NOMO-1 treated with dmso at 0.1 percent for 144 hours (cell line): ENCODE measurements around the gene SLC9A9.

Source experiments
- DNase-seq: peaks from one replicate; lab custom pipeline; 2025; ENCODE audit not compliant: unreplicated experiment; lab: John Stamatoyannopoulos, UW

SLC9A9 gene

DNA sequence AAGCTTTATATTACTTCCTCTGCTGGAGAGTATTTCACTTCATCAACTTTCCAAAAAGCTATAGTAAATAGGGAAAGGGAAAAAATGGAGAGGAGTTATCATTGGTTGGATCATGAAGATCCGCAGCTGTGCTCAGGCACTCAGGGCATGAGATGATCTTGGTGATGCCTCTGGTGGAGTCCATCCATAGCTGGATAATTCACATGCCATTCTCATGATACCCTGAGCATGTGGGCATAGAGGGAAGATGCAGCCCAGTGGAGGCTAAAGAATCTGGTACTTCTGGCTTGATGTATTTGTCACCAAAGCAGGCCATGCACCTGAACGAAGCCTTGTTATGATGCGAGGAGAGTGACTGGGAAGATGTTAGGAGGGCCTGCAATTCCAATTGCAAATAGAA, 578.5 kb downstream of the SLC9A9 start:
- no peak for DNase-seq

DNA sequence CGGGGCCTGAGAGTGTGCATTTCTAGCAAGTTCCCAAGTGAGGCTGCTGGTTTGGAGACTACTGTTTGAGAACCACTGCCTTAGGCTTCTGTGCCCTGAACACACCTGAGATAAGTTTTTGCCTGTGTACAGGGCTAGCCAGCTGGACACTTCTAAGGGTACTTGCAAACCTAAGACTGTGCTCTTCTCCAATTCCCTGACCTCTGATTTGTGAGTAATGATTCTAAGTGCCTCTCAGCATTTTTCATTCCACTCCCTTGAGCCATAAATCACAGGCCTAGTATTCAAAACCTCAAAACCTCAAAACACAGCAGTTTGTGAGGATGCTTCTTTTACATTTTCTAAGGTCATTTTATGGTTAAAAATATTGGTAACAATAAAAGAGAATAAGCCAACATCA, 580.3 kb downstream of the SLC9A9 start:
- no peak for DNase-seq

- DNase-seq, result no peak
These were observed 581.3 kb downstream of the SLC9A9 start for GRCh38 chr3:143266927-143267326.

DNA sequence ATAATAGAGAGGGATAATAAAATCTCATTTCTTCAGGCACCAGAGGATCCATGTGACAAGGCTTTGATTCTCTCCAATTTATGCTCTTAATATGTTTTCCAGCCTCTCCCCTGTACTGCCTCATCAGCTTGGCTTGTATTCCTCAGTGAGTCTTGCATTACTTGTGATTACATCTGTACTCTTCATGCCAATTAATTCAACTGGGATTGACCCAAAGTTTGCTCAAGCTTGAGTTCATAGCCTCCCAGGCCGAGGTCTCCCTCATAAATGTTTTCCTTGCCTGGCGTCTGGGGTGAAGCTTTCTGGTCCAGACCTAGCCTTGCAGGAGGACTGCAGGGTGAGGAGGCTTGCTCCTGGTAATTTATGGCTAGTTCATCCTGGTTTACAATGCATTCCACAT, 581.8 kb downstream of the SLC9A9 start:
- no peak for DNase-seq

DNA sequence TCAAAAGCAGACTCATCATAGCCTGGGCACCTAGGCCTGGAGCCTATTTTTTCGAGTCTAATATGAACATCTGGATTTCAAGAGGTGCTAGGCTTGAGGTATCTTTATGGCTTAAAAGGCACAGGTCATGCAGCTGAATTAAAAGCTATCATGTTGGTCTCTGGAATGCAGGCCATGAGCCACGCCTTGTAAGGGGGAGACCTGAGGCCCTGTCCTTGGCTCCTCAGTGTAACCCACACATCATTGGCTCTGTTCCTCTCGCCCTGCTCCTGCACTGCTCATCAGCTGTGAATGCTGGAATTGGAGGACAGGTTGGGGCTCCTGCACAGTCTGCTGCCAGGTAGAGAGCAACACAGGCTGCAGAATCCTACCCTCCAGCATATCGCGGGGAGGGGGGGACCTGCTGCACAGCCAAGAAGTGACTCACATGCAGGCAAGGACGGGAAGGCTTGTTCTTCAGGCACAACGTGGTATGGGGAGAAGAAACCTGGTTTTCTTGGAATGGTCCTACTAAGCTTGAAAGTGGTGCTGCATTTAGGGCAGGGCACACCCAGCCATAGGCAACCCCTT, 582.7 kb downstream of the SLC9A9 start:
- DNase-seq, result no peak

DNA sequence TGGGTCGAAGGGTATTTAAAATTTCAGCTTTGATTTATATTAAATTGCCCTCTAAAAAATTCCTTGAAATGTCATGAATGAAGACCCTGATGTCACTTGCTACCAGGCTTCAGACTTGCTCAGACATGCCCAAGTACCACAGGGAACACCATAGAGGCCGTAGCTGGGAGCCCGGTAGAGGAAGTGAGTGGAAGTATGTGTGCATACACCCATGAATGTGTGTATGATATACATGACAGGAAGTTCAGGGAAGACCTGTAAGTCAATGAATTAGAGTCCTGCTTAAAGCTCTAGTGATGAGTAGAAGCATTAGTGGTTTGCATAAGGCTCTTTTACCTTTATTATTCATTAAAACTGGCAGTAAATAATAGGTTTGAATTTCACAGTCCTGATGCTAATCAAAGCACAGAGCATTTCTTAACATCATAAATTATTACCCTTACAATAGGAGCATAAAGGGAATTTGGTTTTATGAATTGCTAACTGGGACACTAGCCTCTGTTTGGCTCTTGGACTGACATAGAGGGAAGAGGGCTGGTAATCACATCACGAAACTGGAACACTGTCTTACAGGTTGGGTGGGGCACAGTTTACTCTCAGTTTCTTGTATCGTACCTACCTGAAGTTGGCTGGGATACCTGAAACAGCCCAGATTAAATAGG, 584.3 kb downstream of the SLC9A9 start:
- DNase-seq, result no peak

GRCh38 chr3:143261848-143262247, 586.4 kb downstream of the SLC9A9 start:
- no peak for DNase-seq

DNA sequence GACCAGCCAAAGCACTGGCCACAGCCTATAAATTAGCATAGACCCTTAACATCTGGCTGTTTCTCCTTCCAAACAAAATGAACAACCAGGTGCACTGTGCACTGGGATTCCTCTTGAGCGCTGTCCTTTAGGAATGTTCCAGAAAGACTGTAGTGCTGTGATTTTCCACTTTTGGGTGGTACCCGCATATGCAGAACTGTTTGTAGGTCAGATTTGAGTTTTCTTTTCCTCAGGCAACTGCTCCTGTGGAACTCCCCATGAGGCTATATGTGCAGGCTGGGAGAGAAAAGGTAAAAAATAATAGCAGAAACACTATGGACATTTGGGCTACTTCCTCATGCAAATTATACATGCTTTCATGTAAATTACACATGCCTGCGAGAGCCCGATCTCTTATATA, 589.6 kb downstream of the SLC9A9 start:
- no peak for DNase-seq

GRCh38 chr3:143256416-143256815, 591.9 kb downstream of the SLC9A9 start:
- no peak for DNase-seq

- DNase-seq, result no peak
These were observed 592.5 kb downstream of the SLC9A9 start for GRCh38 chr3:143255739-143256138.

GRCh38 chr3:143252931-143253330, 595.3 kb downstream of the SLC9A9 start:
- DNase-seq, result no peak

GRCh38 chr3:143249014-143249413, 599.3 kb downstream of the SLC9A9 start:
- no peak for DNase-seq

DNA sequence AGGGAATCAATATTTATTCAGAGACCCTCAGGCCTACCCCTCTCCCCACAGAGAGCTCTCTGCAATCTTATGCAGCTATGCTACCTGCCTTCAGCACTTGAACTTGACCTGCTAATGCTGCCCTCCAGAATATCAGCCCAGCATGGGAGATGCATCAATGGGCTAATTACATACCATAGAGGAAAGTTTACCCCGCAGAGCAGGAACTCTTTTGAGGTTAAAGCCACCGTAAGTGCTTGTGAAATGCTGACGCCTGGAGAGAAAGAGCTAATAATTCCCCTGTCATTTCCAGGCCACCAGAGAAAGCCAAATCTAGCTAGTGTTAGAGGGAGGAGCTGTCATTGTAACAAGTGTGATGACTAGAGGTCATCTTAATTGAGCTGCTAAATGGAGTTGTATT, 601.2 kb downstream of the SLC9A9 start:
- no peak for DNase-seq

GRCh38 chr3:143245692-143246091, 602.6 kb downstream of the SLC9A9 start:
- no peak for DNase-seq

DNA sequence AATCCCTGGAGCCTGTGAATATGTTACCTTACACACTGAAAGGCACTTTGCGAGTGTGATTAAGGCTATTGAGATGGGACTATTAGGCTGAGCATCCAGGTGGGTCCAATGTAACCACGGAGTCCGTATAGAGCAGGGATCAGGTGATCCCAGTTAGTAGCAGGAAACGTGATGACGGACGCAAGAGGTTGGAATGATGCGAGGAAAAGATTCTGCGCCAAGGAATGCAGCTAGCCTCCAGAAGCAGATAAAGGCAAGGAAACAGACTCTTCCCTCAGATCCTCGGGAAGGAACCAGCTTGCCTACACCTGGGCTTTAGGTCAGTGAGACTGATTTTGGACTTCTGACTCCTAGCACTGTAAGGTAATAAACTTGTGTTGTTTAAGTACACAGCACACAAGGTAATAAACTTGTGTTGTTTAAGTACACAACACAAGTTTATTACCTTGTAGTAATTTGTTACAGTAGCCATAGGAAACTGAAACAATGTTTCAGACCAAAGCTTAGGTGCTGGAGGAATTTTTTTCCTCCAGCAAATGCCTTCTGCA, 603.7 kb downstream of the SLC9A9 start:
- DNase-seq, result no peak

DNA sequence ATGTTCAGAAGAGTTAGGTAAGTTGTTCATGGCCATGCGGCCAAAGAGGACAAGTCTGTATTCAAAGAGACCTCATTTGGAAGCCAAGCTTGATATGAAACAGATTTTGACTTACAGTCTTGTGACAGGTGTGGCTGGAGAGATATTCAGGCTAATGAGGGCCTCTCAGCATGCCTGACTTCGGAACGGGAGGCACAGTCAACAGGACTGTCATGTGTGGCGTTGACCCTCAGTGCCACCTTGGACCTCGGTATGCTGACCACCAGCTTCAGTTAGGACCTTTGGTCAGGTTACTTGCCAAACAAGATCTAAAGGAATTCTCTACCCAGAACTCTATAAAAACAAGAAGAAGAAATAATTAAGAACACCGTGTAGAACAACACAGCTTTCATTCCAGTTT, 604.6 kb downstream of the SLC9A9 start:
- DNase-seq, result no peak

- DNase-seq, result no peak
These were observed 605.6 kb downstream of the SLC9A9 start for GRCh38 chr3:143242691-143243090.

DNA sequence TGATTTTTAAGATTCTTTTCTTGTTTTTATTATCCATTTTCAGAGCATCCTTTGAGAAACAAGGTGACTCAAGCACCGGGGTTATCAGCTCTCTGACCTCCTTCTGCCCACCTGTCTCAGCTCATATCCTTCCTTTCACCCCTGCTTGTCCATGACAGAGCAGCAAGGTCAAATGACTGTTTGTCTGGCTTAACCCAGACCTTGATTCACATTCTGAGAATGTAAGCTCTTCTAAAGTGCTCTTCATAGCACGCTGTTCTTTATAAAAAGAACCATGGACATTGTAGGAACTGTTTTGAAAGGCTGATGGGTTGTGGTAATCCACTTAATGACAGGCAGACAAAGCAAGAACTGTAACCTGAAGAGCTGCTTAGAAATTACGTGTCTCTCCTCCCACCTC, 606.2 kb downstream of the SLC9A9 start:
- DNase-seq, result no peak

GRCh38 chr3:143241481-143241951, 606.8 kb downstream of the SLC9A9 start:
- DNase-seq, result no peak

GRCh38 chr3:143240886-143241285, 607.4 kb downstream of the SLC9A9 start:
- DNase-seq, result no peak

DNA sequence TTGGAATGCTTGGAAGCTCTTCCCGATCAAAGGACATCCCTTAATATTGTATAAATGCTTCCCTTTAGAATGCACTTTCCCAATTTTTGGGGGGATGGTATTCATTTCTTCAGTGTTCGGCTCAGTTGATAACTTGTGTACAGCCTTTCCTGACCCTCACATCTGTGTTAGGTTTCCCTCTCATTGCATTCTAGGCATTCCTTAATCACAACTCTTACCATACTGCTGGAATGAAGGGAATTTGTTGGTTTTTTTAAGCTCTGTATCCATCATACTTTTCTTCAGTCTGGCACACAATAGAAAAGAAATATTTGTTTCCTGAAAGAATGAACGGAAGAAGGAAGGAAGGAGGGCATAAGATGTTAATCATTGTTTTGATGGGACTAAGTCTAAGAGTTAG, 609.2 kb downstream of the SLC9A9 start:
- DNase-seq, result no peak

DNA sequence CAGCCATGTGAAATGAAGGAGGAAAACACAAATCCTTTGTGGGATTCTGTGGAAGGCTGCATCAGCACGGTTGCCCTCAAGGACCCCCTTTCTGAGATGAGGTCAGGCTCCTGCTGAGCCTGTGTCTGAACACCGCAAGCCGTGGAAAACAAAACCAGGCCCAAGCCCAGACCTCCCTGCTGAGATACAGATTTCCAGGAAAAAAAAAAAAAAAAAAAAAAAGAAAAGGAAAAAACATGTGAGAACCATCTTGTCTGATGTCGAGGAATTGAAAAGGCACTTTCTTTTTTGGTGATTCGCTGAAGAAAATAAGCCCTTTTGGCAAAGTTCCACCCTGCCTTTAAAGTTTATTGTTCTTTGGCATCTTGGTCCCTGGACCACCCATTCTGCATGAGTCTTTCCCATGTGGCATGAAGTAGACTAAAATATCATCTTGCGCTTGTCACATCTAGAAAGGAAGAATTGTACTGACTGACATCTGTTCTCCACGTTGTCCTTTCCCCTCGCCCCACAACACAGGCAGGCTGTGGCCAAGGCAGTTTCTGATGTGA, 611.1 kb downstream of the SLC9A9 start:
- no peak for DNase-seq
